Activated T-cell treated with anti-CD3 and anti-CD28 coated beads, Interleukin-2, amount 50 U/mL, for 72 hours (primary cell): Measurements from ENCODE around the gene TCN2. TPM values are rescaled to one million over a fixed set of nuclear protein-coding genes. Genes with fewer than 3 reads are reported as not detected.

Experiments used
- ATAC-seq, 2 donors: fragments of 150-1000 bp; cut with Tn5 transposase; replicated peaks in 1 of 2; 2 replicates each; pipeline ENCODE4 v1.10.0; 2021; ENCODE audit warnings: moderate library complexity in 2 of 2, mild to moderate bottlenecking in 1 of 2
- DNase-seq, 2 donors: peaks; one replicate each; pipeline ENCODE4 v3.0.0; 2021 to 2022; ENCODE audit warnings: mixed read lengths in 1 of 2
- H3K27ac Mint-ChIP-seq: one replicate; pipeline ENCODE4 v1.8.0; 2022; ENCODE audit warnings: mild to moderate bottlenecking, moderate library complexity, mixed read lengths
- H3K27me3 Mint-ChIP-seq: one replicate; pipeline ENCODE4 v1.8.0; 2022; ENCODE audit warnings: low read depth, mixed read lengths
- H3K36me3 Mint-ChIP-seq, 2 donors: one replicate each; pipeline ENCODE4 v1.8.0; 2022; ENCODE audit warnings: mixed read lengths in 2 of 2, mild to moderate bottlenecking in 1 of 2; ENCODE audit not compliant: insufficient read depth in 2 of 2
- H3K4me1 Mint-ChIP-seq: one replicate; pipeline ENCODE4 v1.8.0; 2022; ENCODE audit warnings: low read depth, mixed read lengths
- H3K4me3 Mint-ChIP-seq, 2 donors: one replicate each; pipeline ENCODE4 v1.8.0; 2022; ENCODE audit warnings: mild to moderate bottlenecking in 2 of 2, mixed read lengths in 2 of 2, moderate library complexity in 2 of 2
- H3K9me3 Mint-ChIP-seq, 2 donors: one replicate each; pipeline ENCODE4 v1.8.0; 2022; ENCODE audit warnings: mixed read lengths in 2 of 2
- total RNA-seq, 2 donors: library from RNA; stranded (reverse); gene quantifications; one replicate each; pipeline ENCODE4 v1.2.3, GENCODE V29; 2022

TCN2 gene
- total RNA-seq, 2 donors from 2014 or later: 0.44 to 1.3 TPM

DNA sequence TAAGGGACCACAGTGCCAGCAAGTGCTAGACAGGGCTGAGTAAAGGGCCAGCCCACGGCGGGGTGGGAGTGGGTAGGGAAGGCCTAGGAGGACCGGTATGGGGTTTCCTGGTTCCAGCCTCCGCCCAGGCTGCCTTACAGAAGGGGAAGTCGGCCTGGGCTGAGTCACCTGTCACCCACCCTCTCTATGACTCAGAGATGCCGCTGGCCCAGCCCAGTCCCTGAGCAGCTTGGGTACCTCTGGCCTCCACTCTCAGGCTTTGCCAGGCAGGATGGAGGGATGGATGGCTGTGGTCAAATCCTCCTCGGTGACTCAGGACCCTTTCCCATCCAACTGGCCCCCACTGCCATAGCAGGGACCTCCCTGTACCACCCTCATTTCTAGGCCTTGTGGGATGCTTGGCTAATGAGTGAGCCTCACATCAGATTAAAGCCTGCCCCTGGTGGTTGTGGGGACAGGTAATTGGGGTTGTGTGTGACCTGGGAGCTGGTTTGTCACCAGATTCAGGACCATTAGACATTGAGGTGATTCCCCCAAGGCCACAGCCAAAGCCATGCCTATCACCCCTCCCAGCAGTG, 42.5 kb downstream of the TCN2 start:
- ATAC-seq (peak; percentile 99), DNase-seq (peak; percentile 89 to 92)
- Mint-ChIP-seq H3K27ac (peak overlapping the region; percentile 68), H3K9me3 (no peaks in the 10 kb centered on the region), H3K36me3 (no peaks in the 10 kb centered on the region), H3K4me1 (peaks cover 48% of the 10 kb centered on the region), H3K4me3 (peak overlapping the region; percentile 50), H3K27me3 (no peaks in the 10 kb centered on the region)

DNA sequence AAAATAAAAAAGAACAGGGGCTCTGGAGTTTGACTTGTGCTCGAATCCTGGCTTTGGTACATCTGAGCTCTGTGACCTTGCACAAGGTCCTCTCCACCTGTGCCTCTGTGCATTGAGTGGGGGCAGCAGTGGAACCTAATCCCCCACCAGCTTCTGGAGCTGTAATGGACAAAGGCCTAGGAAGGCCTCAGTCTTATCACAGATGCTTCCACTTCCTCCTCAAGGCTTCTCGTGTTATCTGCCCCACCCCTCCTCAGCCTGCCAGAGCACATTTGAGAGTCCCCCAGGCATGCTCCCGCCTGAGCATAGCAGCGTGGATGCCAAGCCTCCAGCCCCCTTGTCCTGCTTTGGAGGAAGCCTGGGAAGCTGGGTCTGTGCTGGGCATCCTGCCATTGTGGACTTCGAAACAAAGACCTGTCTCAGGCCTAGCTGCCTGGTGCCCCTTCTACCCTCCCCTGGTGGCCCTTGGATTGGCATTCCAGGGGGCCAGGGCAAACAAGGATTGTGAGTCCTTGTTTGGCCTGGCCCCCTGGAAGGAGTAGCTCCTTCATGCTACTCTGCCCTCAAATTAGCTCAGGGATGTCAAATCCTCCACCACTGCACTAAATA, 43.6 kb downstream of the TCN2 start:
- no peak overlapping the region for H3K4me3 Mint-ChIP-seq
- H3K4me1 Mint-ChIP-seq: peaks cover 41% of the 10 kb centered on the region
- DNase-seq (no peak), ATAC-seq (no peak)
- no peak overlapping the region for H3K27ac Mint-ChIP-seq
- no peaks in the 10 kb centered on the region for H3K27me3 Mint-ChIP-seq
- no peaks in the 10 kb centered on the region for H3K9me3 Mint-ChIP-seq
- peaks cover 0 to 2% of the 10 kb centered on the region in 2 donors for H3K36me3 Mint-ChIP-seq

DNA sequence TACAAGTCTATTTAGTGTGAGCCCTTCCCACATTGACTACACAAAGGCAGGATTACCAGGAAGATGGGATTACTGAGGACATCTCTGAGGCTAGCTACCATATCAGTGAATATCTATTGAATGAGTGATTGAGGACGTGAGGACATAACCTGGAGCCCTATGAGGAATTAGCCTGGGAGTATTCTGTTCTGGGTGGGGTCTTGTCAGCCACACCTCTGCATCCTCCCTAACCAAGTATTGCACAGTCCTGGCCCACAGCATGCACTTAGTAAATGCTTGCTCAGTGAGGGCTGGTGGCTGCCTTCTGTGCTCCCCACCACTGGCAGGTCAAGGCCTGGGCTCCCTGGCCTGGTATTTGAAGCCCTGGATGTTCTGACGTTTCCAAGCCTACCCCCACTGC, 45.9 kb downstream of the TCN2 start:
- no peak for ATAC-seq
- DNase-seq: no peak
- no peaks in the 10 kb centered on the region for H3K27me3 Mint-ChIP-seq
- peaks cover 0 to 2% of the 10 kb centered on the region in 2 donors for H3K36me3 Mint-ChIP-seq
- H3K4me3 Mint-ChIP-seq: no peak overlapping the region
- H3K9me3 Mint-ChIP-seq: no peaks in the 10 kb centered on the region
- peaks cover 40% of the 10 kb centered on the region for H3K4me1 Mint-ChIP-seq
- no peak overlapping the region for H3K27ac Mint-ChIP-seq

DNA sequence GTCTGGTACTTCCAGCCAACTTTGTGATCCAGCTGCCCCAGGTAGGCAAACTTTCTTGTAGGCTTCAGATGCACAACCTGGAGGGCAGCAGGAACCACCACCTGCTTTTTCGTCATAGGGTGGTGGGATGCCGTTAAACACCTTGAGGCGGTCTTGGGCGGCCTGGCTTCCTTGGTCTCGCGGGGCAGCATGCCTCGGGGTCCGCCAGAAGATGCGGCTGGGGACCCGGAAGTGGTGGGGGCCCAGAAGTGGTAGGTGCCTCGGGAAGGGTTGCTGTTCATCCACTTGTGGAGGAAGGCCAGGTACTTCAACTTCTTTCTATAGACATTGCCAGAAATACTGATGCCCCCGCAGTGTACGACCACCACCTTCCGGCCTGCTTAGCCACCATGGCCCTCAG, 47.4 kb downstream of the TCN2 start:
- Mint-ChIP-seq H3K27ac (no peak overlapping the region), H3K9me3 (no peaks in the 10 kb centered on the region), H3K4me3 (no peak overlapping the region), H3K36me3 (peaks cover 0 to 2% of the 10 kb centered on the region in 2 donors), H3K27me3 (no peaks in the 10 kb centered on the region), H3K4me1 (peaks cover 25% of the 10 kb centered on the region)
- DNase-seq (no peak), ATAC-seq (no peak)

DNA sequence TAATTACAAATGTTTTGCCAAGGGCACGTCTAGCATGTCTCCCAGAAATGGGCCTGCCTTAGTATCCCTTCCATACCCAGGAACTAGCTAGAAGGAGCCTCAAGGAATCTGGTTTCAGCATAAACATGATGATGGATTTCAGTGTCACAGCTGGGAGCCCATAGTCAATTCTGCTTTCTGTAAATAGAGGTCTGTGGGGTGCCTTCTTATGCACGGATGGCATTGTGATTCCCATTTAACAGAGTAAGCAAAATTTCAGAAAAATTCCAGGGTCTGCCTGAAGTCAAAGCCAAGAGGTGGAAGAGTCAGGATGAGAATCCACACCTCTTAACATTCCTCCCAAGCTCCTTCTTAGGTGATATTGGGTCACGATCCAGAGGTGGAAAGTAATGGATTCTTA, 48.6 kb downstream of the TCN2 start:
- no peaks in the 10 kb centered on the region for H3K27me3 Mint-ChIP-seq
- no peak overlapping the region for H3K4me3 Mint-ChIP-seq
- H3K36me3 Mint-ChIP-seq: peaks cover 0 to 2% of the 10 kb centered on the region in 2 donors
- H3K27ac Mint-ChIP-seq: no peak overlapping the region
- ATAC-seq (no peak), DNase-seq (no peak)
- H3K4me1 Mint-ChIP-seq: peaks cover 16% of the 10 kb centered on the region
- H3K9me3 Mint-ChIP-seq: no peaks in the 10 kb centered on the region

DNA sequence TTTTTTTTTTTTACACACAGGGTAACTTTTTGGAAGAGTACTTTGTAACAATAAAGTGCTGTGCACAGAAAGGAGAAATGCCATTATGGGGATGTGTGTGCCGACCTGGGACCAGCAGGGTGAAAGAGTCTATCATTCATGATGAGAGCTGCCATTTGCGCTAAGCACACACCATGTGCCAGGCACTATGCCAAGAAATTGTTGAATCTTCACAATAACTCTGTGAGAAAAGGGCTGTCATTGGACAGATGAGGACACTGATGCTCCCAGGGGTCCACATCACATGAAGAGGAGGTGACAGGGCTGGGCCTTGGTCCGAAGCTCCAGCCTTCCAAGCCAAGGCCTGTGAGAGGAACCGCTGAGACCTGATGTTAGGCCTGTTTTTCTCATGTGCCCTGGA, 55.1 kb downstream of the TCN2 start:
- no peaks in the 10 kb centered on the region for H3K27me3 Mint-ChIP-seq
- no peak overlapping the region for H3K27ac Mint-ChIP-seq
- no peaks in the 10 kb centered on the region for H3K9me3 Mint-ChIP-seq
- ATAC-seq (no peak), DNase-seq (no peak)
- no peaks in the 10 kb centered on the region for H3K36me3 Mint-ChIP-seq
- no peak overlapping the region for H3K4me3 Mint-ChIP-seq
- H3K4me1 Mint-ChIP-seq: peaks cover 12% of the 10 kb centered on the region

DNA sequence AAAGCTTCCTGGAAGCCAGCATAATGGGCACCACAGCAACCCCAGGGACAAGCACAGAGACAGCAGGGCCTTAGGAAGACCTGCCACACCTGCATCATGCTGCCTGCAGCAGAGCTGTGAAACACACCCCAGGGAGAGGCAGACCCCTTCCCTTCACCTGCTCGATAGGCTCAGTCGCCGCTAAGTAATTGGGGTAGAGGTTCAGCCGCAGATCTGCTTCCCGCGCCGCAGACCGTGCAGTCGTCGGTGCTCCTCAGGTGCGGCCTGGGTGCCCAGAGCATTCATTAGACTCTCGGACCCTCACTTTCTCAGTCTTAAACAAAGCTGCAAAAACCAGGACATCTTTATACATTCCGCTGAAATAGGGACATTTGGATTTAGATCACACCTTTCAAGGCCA, 57.8 kb downstream of the TCN2 start:
- Mint-ChIP-seq H3K4me1 (peaks cover 21% of the 10 kb centered on the region), H3K27ac (no peak overlapping the region), H3K4me3 (no peak overlapping the region), H3K27me3 (peaks cover 10% of the 10 kb centered on the region), H3K9me3 (no peaks in the 10 kb centered on the region), H3K36me3 (no peaks in the 10 kb centered on the region)
- ATAC-seq (no peak), DNase-seq (no peak)

DNA sequence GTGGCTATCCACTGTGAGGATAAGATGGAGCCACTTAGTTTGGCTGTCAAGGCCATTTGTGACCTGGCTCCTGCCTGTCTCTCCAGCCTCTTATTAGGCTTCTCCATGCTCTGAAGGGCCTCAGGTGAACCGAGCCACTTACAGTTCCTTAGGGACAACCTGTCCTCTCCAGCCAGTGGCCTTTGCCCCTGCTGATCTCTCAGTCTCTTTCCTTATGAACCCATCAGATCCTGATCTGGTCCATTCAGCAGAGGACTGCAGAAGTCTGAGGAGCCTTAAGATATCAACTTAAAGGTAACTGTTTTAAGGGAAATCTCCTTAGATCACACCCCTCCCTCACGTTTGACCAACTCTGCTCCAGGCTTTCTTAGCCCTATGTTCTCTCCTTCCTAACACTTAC, 58.3 kb downstream of the TCN2 start:
- H3K27ac Mint-ChIP-seq: no peak overlapping the region
- H3K4me1 Mint-ChIP-seq: peaks cover 21% of the 10 kb centered on the region
- no peak for ATAC-seq
- H3K9me3 Mint-ChIP-seq: no peaks in the 10 kb centered on the region
- no peak overlapping the region for H3K4me3 Mint-ChIP-seq
- H3K27me3 Mint-ChIP-seq: peaks cover 10% of the 10 kb centered on the region
- H3K36me3 Mint-ChIP-seq: no peaks in the 10 kb centered on the region
- DNase-seq: no peak

DNA sequence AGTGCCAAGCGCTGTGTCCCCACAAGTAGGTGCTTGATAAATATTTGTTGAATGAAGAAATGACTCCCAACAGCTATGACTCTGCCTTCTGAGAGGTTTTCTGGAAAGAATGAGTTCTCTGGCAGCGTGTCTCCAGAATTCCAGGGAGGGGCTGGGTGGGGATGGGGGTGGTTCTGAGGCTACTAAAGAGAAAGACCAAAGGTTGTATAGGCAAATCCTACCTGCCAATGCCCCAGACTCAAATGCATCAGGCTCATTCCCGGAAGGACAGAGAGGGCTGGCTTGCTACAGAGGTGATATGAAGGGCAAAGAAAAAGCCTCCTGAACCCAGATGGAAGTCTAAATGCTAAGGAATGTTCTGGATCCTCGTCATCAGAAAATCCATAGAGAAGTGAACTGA, 58.8 kb downstream of the TCN2 start:
- ATAC-seq (no peak), DNase-seq (no peak)
- Mint-ChIP-seq H3K4me1 (peaks cover 21% of the 10 kb centered on the region), H3K36me3 (no peaks in the 10 kb centered on the region), H3K4me3 (peak overlapping the region; percentile 96 to 98), H3K9me3 (no peaks in the 10 kb centered on the region), H3K27me3 (peaks cover 10% of the 10 kb centered on the region), H3K27ac (no peak overlapping the region)

DNA sequence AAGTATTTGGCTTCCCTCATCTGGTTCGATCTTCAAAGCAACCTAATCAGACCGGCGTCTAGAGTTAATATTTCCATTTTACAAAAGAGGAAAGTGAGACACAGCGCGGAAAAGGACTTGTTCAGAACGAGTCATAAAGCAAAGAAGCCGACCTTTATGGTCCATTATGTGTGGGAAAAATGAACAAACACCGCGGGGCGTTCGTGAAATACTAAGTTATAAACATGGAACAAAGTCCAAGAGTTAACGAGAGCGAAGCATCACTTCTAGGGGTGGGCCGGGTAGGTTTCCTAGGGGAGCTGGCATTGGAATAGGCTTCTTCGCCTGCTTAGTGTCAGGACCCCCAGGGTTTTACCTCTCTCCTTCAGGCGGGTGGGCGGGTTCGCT, 60.1 kb downstream of the TCN2 start:
- H3K4me1 Mint-ChIP-seq: peaks cover 21% of the 10 kb centered on the region
- H3K27me3 Mint-ChIP-seq: peaks cover 10% of the 10 kb centered on the region
- peak overlapping the region; percentile 47 for H3K27ac Mint-ChIP-seq
- no peaks in the 10 kb centered on the region for H3K36me3 Mint-ChIP-seq
- H3K9me3 Mint-ChIP-seq: no peaks in the 10 kb centered on the region
- H3K4me3 Mint-ChIP-seq: peak overlapping the region; percentile 96 to 98
- ATAC-seq: no peak
- DNase-seq: peak in 1 of 2 donors; percentile 3

DNA sequence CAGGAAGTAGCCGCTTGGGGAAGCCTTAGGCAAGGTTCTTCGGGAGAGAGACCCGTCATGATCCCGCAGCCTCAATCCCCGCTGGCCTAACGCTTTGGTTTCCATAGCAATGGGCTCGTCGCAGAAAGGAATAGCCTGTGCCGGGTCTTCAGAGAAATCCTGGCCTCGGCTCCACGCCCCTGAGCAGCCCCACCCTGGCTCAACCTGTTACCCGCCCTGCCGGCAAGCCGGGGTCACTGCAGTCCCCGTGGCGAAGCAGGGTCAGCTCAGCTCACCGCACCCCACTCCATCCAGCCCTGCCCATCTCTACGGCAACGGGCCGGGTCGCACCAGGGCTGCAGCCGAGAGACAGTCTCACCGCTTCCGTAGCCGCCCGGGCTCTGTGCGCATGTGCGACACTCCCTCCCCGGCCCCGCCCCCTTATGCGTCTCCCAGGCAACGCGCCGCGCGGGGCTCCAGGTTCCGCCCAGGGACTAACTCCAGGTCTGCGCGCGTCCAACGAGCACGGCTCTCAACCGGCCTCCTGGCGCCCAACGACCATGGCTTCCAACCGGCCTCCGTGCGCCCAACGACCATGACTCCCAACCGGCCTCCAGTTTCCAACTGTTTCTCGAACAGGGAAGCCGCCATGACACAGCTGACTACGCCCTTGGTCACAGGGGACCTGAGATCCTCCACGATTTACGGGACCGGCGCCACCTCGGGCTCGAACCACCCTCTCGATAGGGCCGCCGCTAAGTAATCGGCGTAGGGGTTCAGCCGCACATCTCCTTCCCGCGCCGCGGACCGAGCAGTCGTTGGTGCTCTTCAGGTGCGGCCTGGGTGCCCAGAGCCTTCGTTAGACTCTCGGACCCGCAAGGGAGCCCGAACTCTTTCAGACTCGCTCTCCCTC, 60.8 kb downstream of the TCN2 start, which contains the start of gene DUSP18:
DUSP18 (minus strand) TSS at position 382 of the 892 bp plus-strand sequence. CDS start 3,872 bp downstream, outside the sequence.
- peaks cover 21% of the 10 kb centered on the region for H3K4me1 Mint-ChIP-seq
- peak within 1 kb of the TSS; percentile 71 for H3K27ac Mint-ChIP-seq
- no peaks in the 10 kb centered on the region for H3K9me3 Mint-ChIP-seq
- ATAC-seq (peak; percentile 95 to 96), DNase-seq (peak; percentile 91 to 96)
- peak within 1 kb of the TSS; percentile 96 to 98 for H3K4me3 Mint-ChIP-seq
- peaks cover 10% of the 10 kb centered on the region for H3K27me3 Mint-ChIP-seq
- H3K36me3 Mint-ChIP-seq: no peaks in the 10 kb centered on the region

DNA sequence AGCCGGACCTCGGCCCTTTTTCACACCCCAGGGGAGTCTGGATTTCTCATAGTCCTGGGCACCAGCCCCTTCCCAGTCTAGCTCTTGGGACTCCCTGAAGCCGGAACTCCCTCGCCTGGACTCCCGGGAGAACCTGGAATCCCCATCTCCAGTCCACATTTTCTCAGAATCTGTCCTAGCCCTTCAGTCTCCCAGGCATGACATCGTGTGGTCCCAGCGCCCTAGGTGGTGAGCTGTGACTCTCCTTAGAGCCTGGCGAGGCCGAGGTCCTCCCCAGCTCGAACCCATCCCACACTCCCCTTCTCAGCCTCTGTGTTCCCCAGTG, 61.4 kb downstream of the TCN2 start:
- Mint-ChIP-seq H3K4me3 (peak overlapping the region; percentile 96 to 98), H3K9me3 (no peaks in the 10 kb centered on the region), H3K36me3 (no peaks in the 10 kb centered on the region), H3K4me1 (peaks cover 21% of the 10 kb centered on the region), H3K27ac (peak overlapping the region; percentile 56), H3K27me3 (peaks cover 10% of the 10 kb centered on the region)
- no peak for DNase-seq
- no peak for ATAC-seq

DNA sequence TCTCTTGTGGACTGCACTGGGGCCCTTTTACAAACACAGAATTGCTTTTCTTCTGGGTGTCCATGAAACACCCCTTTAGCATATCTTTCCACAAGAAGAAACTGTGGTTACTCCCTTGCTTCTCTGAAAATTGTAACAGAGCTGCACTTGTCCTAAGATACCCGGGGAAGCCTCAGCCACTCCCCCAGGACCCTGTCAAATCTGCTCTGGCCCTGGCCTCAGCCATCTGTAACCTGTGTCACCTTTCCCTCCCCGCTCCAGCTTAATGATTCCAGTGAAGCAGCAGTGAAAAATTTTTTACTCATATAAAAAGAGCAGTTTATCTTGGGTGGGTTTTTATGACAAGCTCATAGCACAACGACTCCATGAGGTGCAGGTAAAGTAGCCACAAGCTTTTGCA, 64.1 kb downstream of the TCN2 start:
- Mint-ChIP-seq H3K36me3 (no peaks in the 10 kb centered on the region), H3K4me3 (no peak overlapping the region), H3K9me3 (no peaks in the 10 kb centered on the region), H3K4me1 (peaks cover 19% of the 10 kb centered on the region), H3K27me3 (peaks cover 13% of the 10 kb centered on the region), H3K27ac (no peak overlapping the region)
- no peak for ATAC-seq
- no peak for DNase-seq
